T-cell (primary cell): ENCODE results near the gene AKR1D1. TPM values are rescaled to one million over a fixed set of nuclear protein-coding genes. Genes with fewer than 3 reads are reported as not detected.

Experiments
- ATAC-seq, 4 experiments: fragments of 200-7000 bp in 3 of 4; fragments of 150-1000 bp in 1 of 4; cut with Tn5 transposase; replicated peaks in 1 of 4; 1 replicate in 3 of 4; 2 replicates in 1 of 4; pipeline ENCODE4 v1.10.0; 2021; ENCODE audit warnings: moderate library complexity in 3 of 4, mild to moderate bottlenecking in 2 of 4, moderate number of reproducible peaks in 1 of 4
- CTCF ChIA-PET, 2 donors: fragments of 300-600 bp; sonication (Branson Sonifier 250); formaldehyde crosslinking; loops; one replicate each; lab custom pipeline; 2022; ENCODE audit warnings: antibody characterized with exemption in 2 of 2; lab: Charles Lee
- POLR2A ChIA-PET, 2 donors: fragments of 300-600 bp; sonication (Branson Sonifier 250); formaldehyde crosslinking; loops; one replicate each; lab custom pipeline; 2022; ENCODE audit warnings: antibody characterized with exemption in 2 of 2; lab: Charles Lee
- DNase-seq, 35 experiments: peaks; one replicate each; pipeline versions ENCODE4 v3.0.0 to v3.0.0-alpha.2; 2013 to 2023
- H3K27ac ChIP-seq: one replicate; pipeline ENCODE4 v1.5.1; 2013; ENCODE audit warnings: low read length
- H3K27me3 ChIP-seq, 2 experiments: replicated peaks in 1 of 2; 1 replicate in 1 of 2; 2 replicates in 1 of 2; pipeline versions ENCODE4 v1.6.1 to v1.7.0; 2013; ENCODE audit warnings: low read length in 1 of 2, mixed read lengths in 1 of 2; ENCODE audit not compliant: control insufficient read depth in 2 of 2, insufficient read depth in 2 of 2; ENCODE audit errors: extremely low read depth in 1 of 2
- H3K36me3 ChIP-seq, 2 donors: 1 replicate in 1 of 2; 2 replicates in 1 of 2; pipeline versions ENCODE4 v1.6.1 to v1.7.0; 2013; ENCODE audit warnings: low read length in 1 of 2; ENCODE audit not compliant: control insufficient read depth in 2 of 2, insufficient read depth in 1 of 2; ENCODE audit errors: extremely low read depth in 1 of 2
- H3K4me1 ChIP-seq, 2 experiments: 1 replicate in 1 of 2; 2 replicates in 1 of 2; pipeline versions ENCODE4 v1.6.1 to v1.7.0; 2013; ENCODE audit warnings: low read length in 2 of 2, mixed read lengths in 1 of 2; ENCODE audit not compliant: insufficient read depth in 2 of 2, control insufficient read depth in 1 of 2; ENCODE audit errors: extremely low read depth in 1 of 2
- H3K4me3 ChIP-seq, 2 donors: 1 replicate in 1 of 2; 2 replicates in 1 of 2; pipeline versions ENCODE4 v1.5.1 to v1.7.0; 2013; ENCODE audit warnings: mild to moderate bottlenecking in 2 of 2, low read length in 1 of 2, moderate library complexity in 1 of 2; ENCODE audit not compliant: control insufficient read depth in 1 of 2; ENCODE audit errors: extremely low read depth in 1 of 2
- H3K9me3 ChIP-seq: 2 replicates; pipeline ENCODE4 v1.7.0; 2013
- H3K27ac Mint-ChIP-seq, 2 donors: one replicate each; pipeline ENCODE4 v1.8.0; 2020 to 2021; ENCODE audit warnings: mild to moderate bottlenecking in 2 of 2, mixed read lengths in 2 of 2
- H3K27me3 Mint-ChIP-seq, 2 donors: one replicate each; pipeline ENCODE4 v1.8.0; 2021 to 2022; ENCODE audit warnings: mixed read lengths in 2 of 2
- H3K36me3 Mint-ChIP-seq: one replicate; pipeline ENCODE4 v1.8.0; 2021; ENCODE audit warnings: mixed read lengths
- H3K4me1 Mint-ChIP-seq, 3 donors: one replicate each; pipeline ENCODE4 v1.8.0; 2020 to 2022; ENCODE audit warnings: mixed read lengths in 3 of 3, mild to moderate bottlenecking in 1 of 3
- H3K4me3 Mint-ChIP-seq, 3 donors: one replicate each; pipeline ENCODE4 v1.8.0; 2020 to 2022; ENCODE audit warnings: mild to moderate bottlenecking in 3 of 3, mixed read lengths in 3 of 3, moderate library complexity in 3 of 3
- H3K9me3 Mint-ChIP-seq, 3 donors: one replicate each; pipeline ENCODE4 v1.8.0; 2020 to 2022; ENCODE audit warnings: mixed read lengths in 3 of 3
- WGBS: methylation state at CpG from one replicate; pipeline ENCODE4 v1.1.5; 2013; ENCODE audit warnings: missing lambda C conversion rate; ENCODE audit not compliant: insufficient coverage; 5-methylcytosine and 5-hydroxymethylcytosine counted together
- total RNA-seq, 35 experiments: library from RNA in 6 of 35; stranded (reverse) in 6 of 35; fragments of 120-200 nt in 1 of 35; gene quantifications; one replicate each; pipeline versions ENCODE4 v1.2.1 to v1.2.4 and lab custom pipeline; 2013 to 2026

The AKR1D1 gene
- under 1 TPM in 1 of 5 donors, not detected in 4; 0.20 TPM for total RNA-seq
- not detected for total RNA-seq (2013)
- 0 to 0.09 (median 0) reads per million in 29 experiments for total RNA-seq (lab: John Stamatoyannopoulos, UW)

GRCh38 chr7:138076196-138076595 lies at the start of gene AKR1D1:
Gene AKR1D1 (plus strand): TSS chr7:138076459. CDS start chr7:138076519, 60 bp downstream.
- ATAC-seq (no peak), DNase-seq (no peak)
- no peaks in the 10 kb centered on the region for H3K4me1 Mint-ChIP-seq
- no peaks in the 10 kb centered on the region for H3K36me3 Mint-ChIP-seq
- no peak within 1 kb of the TSS for H3K4me3 ChIP-seq
- no peaks in the 10 kb centered on the region for H3K27me3 ChIP-seq
- no peaks in the 10 kb centered on the region for H3K36me3 ChIP-seq
- H3K9me3 Mint-ChIP-seq: peaks cover 13 to 19% (median 13%) of the 10 kb centered on the region in 3 donors
- H3K4me3 Mint-ChIP-seq: no peak within 1 kb of the TSS
- peaks cover 2% of the 10 kb centered on the region for H3K9me3 ChIP-seq
- 94% methylated on average over 2 of the region's 3 CpGs for WGBS
- H3K4me1 ChIP-seq: no peaks in the 10 kb centered on the region
- no peak within 1 kb of the TSS for H3K27ac ChIP-seq
- H3K27me3 Mint-ChIP-seq: peaks cover 0 to 8% of the 10 kb centered on the region in 2 donors
- POLR2A ChIA-PET: no interaction called here
- CTCF ChIA-PET: no interaction called here
- H3K27ac Mint-ChIP-seq: no peak within 1 kb of the TSS

GRCh38 chr7:138027100-138027499 lies 49.2 kb upstream of the AKR1D1 start:
- no peak overlapping the region for H3K27ac Mint-ChIP-seq
- H3K27ac ChIP-seq: no peak overlapping the region
- 21% methylated on average over 2 of the region's 2 CpGs for WGBS
- ChIA-PET POLR2A (no interaction called here), CTCF (no interaction called here)
- H3K4me1 ChIP-seq: no peaks in the 10 kb centered on the region
- ATAC-seq: no peak
- H3K36me3 ChIP-seq: no peaks in the 10 kb centered on the region
- H3K4me1 Mint-ChIP-seq: peaks cover 3 to 6% (median 4%) of the 10 kb centered on the region in 3 donors
- H3K4me3 Mint-ChIP-seq: no peak overlapping the region
- H3K36me3 Mint-ChIP-seq: no peaks in the 10 kb centered on the region
- H3K27me3 Mint-ChIP-seq: peaks cover 1 to 10% of the 10 kb centered on the region in 2 donors
- H3K9me3 ChIP-seq: peaks cover 5% of the 10 kb centered on the region
- H3K27me3 ChIP-seq: no peaks in the 10 kb centered on the region
- H3K4me3 ChIP-seq: no peak overlapping the region
- H3K9me3 Mint-ChIP-seq: peaks cover 0 to 5% (median 4%) of the 10 kb centered on the region in 3 donors
- no peak for DNase-seq

- peaks cover 0 to 5% (median 4%) of the 10 kb centered on the region in 3 donors for H3K9me3 Mint-ChIP-seq
- ChIA-PET POLR2A (interaction anchor here in 1 of 2 donors (0.6 kb wide), 2 partner anchors 178 to 236 kb away, joined by 3 read pairs; no protein-coding TSS in a partner anchor), CTCF (no interaction called here)
- no peak for DNase-seq
- Histone ChIP-seq H3K27me3 (peaks cover 0 to 2% of the 10 kb centered on the region in 2 experiments), H3K36me3 (no peaks in the 10 kb centered on the region), H3K4me3 (no peak overlapping the region), H3K4me1 (no peaks in the 10 kb centered on the region), H3K27ac (no peak overlapping the region), H3K9me3 (peaks cover 5% of the 10 kb centered on the region)
- ATAC-seq: no peak
- H3K36me3 Mint-ChIP-seq: no peaks in the 10 kb centered on the region
- H3K27ac Mint-ChIP-seq: no peak overlapping the region
- peaks cover 0 to 2% (median 2%) of the 10 kb centered on the region in 3 donors for H3K4me1 Mint-ChIP-seq
- 93% methylated on average over 4 of the region's 4 CpGs for WGBS
- no peak overlapping the region for H3K4me3 Mint-ChIP-seq
- peaks cover 1 to 10% of the 10 kb centered on the region in 2 donors for H3K27me3 Mint-ChIP-seq
Measured at GRCh38 chr7:138029126-138029525, 47.1 kb upstream of the AKR1D1 start.

- H3K27ac ChIP-seq: no peak overlapping the region
- peaks cover 0 to 2% of the 10 kb centered on the region in 2 experiments for H3K27me3 ChIP-seq
- ChIA-PET CTCF (interaction anchor here in 1 of 2 donors (0.5 kb wide), 1 partner anchor 144 kb away, joined by 4 read pairs; no protein-coding TSS in a partner anchor), POLR2A (no interaction called here)
- H3K4me3 ChIP-seq: no peak overlapping the region
- no peak overlapping the region for H3K27ac Mint-ChIP-seq
- DNase-seq (no peak), ATAC-seq (no peak)
- no peaks in the 10 kb centered on the region for H3K4me1 Mint-ChIP-seq
- no peaks in the 10 kb centered on the region for H3K36me3 Mint-ChIP-seq
- H3K4me3 Mint-ChIP-seq: no peak overlapping the region
- WGBS: no CpG with 5 or more reads among the region's 2 CpGs
- H3K27me3 Mint-ChIP-seq: peaks cover 4 to 10% of the 10 kb centered on the region in 2 donors
- H3K36me3 ChIP-seq: no peaks in the 10 kb centered on the region
- H3K4me1 ChIP-seq: no peaks in the 10 kb centered on the region
- H3K9me3 Mint-ChIP-seq: peaks cover 4 to 5% (median 4%) of the 10 kb centered on the region in 3 donors
- H3K9me3 ChIP-seq: peaks cover 4% of the 10 kb centered on the region
Measured at GRCh38 chr7:138029941-138030340, 46.3 kb upstream of the AKR1D1 start.

- 90% methylated on average over 2 of the region's 7 CpGs for WGBS
- DNase-seq: no peak
- no peak overlapping the region for H3K27ac Mint-ChIP-seq
Measured at GRCh38 chr7:138030679-138031351, 45.4 kb upstream of the AKR1D1 start.

GRCh38 chr7:138032186-138032585 lies 44.1 kb upstream of the AKR1D1 start:
- no peak for ATAC-seq
- DNase-seq: no peak
- Histone ChIP-seq H3K36me3 (no peaks in the 10 kb centered on the region), H3K9me3 (no peaks in the 10 kb centered on the region), H3K4me1 (no peaks in the 10 kb centered on the region), H3K27ac (no peak overlapping the region), H3K4me3 (no peak overlapping the region), H3K27me3 (peaks cover 0 to 2% of the 10 kb centered on the region in 2 experiments)
- Mint-ChIP-seq H3K27ac (no peak overlapping the region), H3K9me3 (peaks cover 3 to 10% (median 4%) of the 10 kb centered on the region in 3 donors), H3K4me3 (no peak overlapping the region), H3K4me1 (no peaks in the 10 kb centered on the region), H3K27me3 (peaks cover 9 to 15% of the 10 kb centered on the region in 2 donors), H3K36me3 (peaks cover 3% of the 10 kb centered on the region)
- ChIA-PET POLR2A (no interaction called here), CTCF (interaction anchor here (0.5 to 0.6 kb wide), 3 partner anchors 17 to 360 kb away, joined by 3 to 8 read pairs (median 4); no protein-coding TSS in a partner anchor)

More at GRCh38 chr7:138030679-138031351, 45.4 kb upstream of the AKR1D1 start:
- Mint-ChIP-seq H3K4me1 (no peaks in the 10 kb centered on the region), H3K9me3 (peaks cover 0 to 6% (median 0%) of the 10 kb centered on the region in 3 donors), H3K4me3 (no peak overlapping the region), H3K36me3 (no peaks in the 10 kb centered on the region), H3K27me3 (peaks cover 4 to 10% of the 10 kb centered on the region in 2 donors)
- ATAC-seq: no peak
- no peak overlapping the region for H3K4me3 ChIP-seq
- POLR2A ChIA-PET: no interaction called here
- H3K4me1 ChIP-seq: no peaks in the 10 kb centered on the region
- peaks cover 0 to 2% of the 10 kb centered on the region in 2 experiments for H3K27me3 ChIP-seq
- no peaks in the 10 kb centered on the region for H3K36me3 ChIP-seq
- H3K9me3 ChIP-seq: no peaks in the 10 kb centered on the region
- H3K27ac ChIP-seq: no peak overlapping the region
- CTCF ChIA-PET: interaction anchor here in 1 of 2 donors (0.5 kb wide), 1 partner anchor 143 kb away, joined by 4 read pairs; no protein-coding TSS in a partner anchor
